DND-41 (cell line): Measurements from ENCODE around the gene ZBTB7B.
"Not testable (repeated sequence)": the region's sequence is repeated elsewhere in the genome, so short reads cannot be mapped to it uniquely, and the experiment has no call there.

Experiments used
- ATAC-seq: fragments of 200-7000 bp; cut with Tn5 transposase; 3 replicates; pipeline ENCODE4 v1.9.1; 2021; ENCODE audit warnings: low read depth; ENCODE audit not compliant: insufficient read depth
- DNase-seq: peaks from one replicate; pipeline ENCODE4 v3.0.0-alpha.2; 2020
- H2AFZ ChIP-seq: 2 replicates; pipeline ENCODE4 v1.6.0; 2012; ENCODE audit warnings: low read depth, low read length
- H3K27ac ChIP-seq: 2 replicates; pipeline ENCODE4 v1.5.1; 2012; ENCODE audit warnings: low read length, inconsistent platforms
- H3K27me3 ChIP-seq: fragments of 200-600 bp; sonication (generic); 2 replicates; pipeline ENCODE4 v1.6.0; 2012; ENCODE audit warnings: low read length, mild to moderate bottlenecking, inconsistent platforms; ENCODE audit not compliant: insufficient read depth, poor library complexity
- H3K36me3 ChIP-seq: 2 replicates; pipeline ENCODE4 v1.5.1; 2012; ENCODE audit warnings: low read length, inconsistent platforms; ENCODE audit not compliant: insufficient read depth
- H3K4me1 ChIP-seq: 2 replicates; pipeline ENCODE4 v1.5.1; 2012; ENCODE audit warnings: mild to moderate bottlenecking, low read length; ENCODE audit not compliant: insufficient read depth
- H3K4me2 ChIP-seq: 2 replicates; pipeline ENCODE4 v1.6.0; 2012; ENCODE audit warnings: mild to moderate bottlenecking, moderate library complexity, low read length, inconsistent platforms; ENCODE audit not compliant: insufficient read depth
- H3K4me3 ChIP-seq, 2 experiments: fragments of 200-600 bp in 1 of 2; shearing (Covaris generic) in 1 of 2; 2 replicates each; pipeline ENCODE4 v1.5.1; 2012 to 2016; ENCODE audit warnings: inconsistent platforms in 2 of 2, low read length in 2 of 2, mild to moderate bottlenecking in 2 of 2, low read depth in 1 of 2, moderate library complexity in 1 of 2
- H3K79me2 ChIP-seq: 2 replicates; pipeline ENCODE4 v1.6.0; 2012; ENCODE audit warnings: low read length, inconsistent platforms; ENCODE audit not compliant: insufficient read depth
- H3K9ac ChIP-seq: 2 replicates; pipeline ENCODE4 v1.6.0; 2012; ENCODE audit warnings: low read depth, mild to moderate bottlenecking, inconsistent platforms, low read length, moderate library complexity
- H3K9me3 ChIP-seq: 2 replicates; pipeline ENCODE4 v1.5.1; 2012; ENCODE audit warnings: low read length, moderate library complexity, mild to moderate bottlenecking, inconsistent platforms; ENCODE audit not compliant: insufficient read depth, severe bottlenecking
- H4K20me1 ChIP-seq: 2 replicates; pipeline ENCODE4 v1.6.0; 2012; ENCODE audit warnings: low read length; ENCODE audit not compliant: insufficient read depth
- CTCF ChIP-seq: IDR thresholded peaks from 2 replicates; pipeline ENCODE4 v1.5.1; 2012; ENCODE audit warnings: borderline replicate concordance, low read length, moderate library complexity, mild to moderate bottlenecking; ENCODE audit not compliant: poor library complexity, severe bottlenecking; ENCODE audit errors: extremely low read depth
- EZH2 ChIP-seq: IDR thresholded peaks from 3 replicates; pipeline ENCODE4 v1.6.1; 2012; ENCODE audit warnings: borderline replicate concordance, low read depth, mild to moderate bottlenecking, moderate library complexity, low read length, inconsistent platforms; ENCODE audit not compliant: severe bottlenecking

ZBTB7B gene

GRCh38 chr1:154994269-154994587 lies 8.4 kb upstream of the ZBTB7B start:
- Histone ChIP-seq H4K20me1 (peaks cover 54% of the 10 kb centered on the region), H3K4me2 (no peak overlapping the region), H3K9ac (no peak overlapping the region), H3K4me1 (peaks cover 15% of the 10 kb centered on the region), H3K27ac (no peak overlapping the region), H3K36me3 (peaks cover 14% of the 10 kb centered on the region), H3K79me2 (no peaks in the 10 kb centered on the region), H3K4me3 (no peak overlapping the region), H3K9me3 (no peaks in the 10 kb centered on the region), H3K27me3 (peaks cover 17% of the 10 kb centered on the region), H2AFZ (no peak overlapping the region)
- no peak for ATAC-seq
- DNase-seq: no peak
- TF ChIP-seq CTCF (no peak), EZH2 (no peak)

- Histone ChIP-seq H3K9me3 (no peaks in the 10 kb centered on the region), H3K4me1 (peaks cover 17% of the 10 kb centered on the region), H2AFZ (no peak overlapping the region), H3K79me2 (no peaks in the 10 kb centered on the region), H3K36me3 (peaks cover 10% of the 10 kb centered on the region), H4K20me1 (peaks cover 53% of the 10 kb centered on the region), H3K4me3 (no peak overlapping the region), H3K4me2 (no peak overlapping the region), H3K27ac (no peak overlapping the region), H3K9ac (no peak overlapping the region), H3K27me3 (peaks cover 21% of the 10 kb centered on the region)
- TF ChIP-seq CTCF (no peak), EZH2 (no peak)
- DNase-seq: no peak
- ATAC-seq: no peak
These were observed 8.0 kb upstream of the ZBTB7B start for GRCh38 chr1:154994591-154994990.

GRCh38 chr1:154995301-154995983 lies 7.2 kb upstream of the ZBTB7B start:
- H3K9me3 ChIP-seq, H3K27ac ChIP-seq, ATAC-seq, H3K4me3 ChIP-seq, H3K79me2 ChIP-seq, H3K4me2 ChIP-seq, H2AFZ ChIP-seq, H3K9ac ChIP-seq, H3K36me3 ChIP-seq: not testable (repeated sequence)
- peak; percentile 47 for TF ChIP-seq CTCF
- H3K4me1 ChIP-seq: peaks cover 25% of the 10 kb centered on the region
- H3K27me3 ChIP-seq: peaks cover 29% of the 10 kb centered on the region
- peaks cover 53% of the 10 kb centered on the region for H4K20me1 ChIP-seq
- DNase-seq: peak; percentile 43
